ENCODE results near the gene AREG. TPM values are rescaled to one million over a fixed set of nuclear protein-coding genes. Genes with fewer than 3 reads are reported as not detected.

Gene AREG
- total and polyA plus RNA-seq, 4 experiments from 2014 or later, result 0.44 to 8.3 (median 0.96) TPM

DNA sequence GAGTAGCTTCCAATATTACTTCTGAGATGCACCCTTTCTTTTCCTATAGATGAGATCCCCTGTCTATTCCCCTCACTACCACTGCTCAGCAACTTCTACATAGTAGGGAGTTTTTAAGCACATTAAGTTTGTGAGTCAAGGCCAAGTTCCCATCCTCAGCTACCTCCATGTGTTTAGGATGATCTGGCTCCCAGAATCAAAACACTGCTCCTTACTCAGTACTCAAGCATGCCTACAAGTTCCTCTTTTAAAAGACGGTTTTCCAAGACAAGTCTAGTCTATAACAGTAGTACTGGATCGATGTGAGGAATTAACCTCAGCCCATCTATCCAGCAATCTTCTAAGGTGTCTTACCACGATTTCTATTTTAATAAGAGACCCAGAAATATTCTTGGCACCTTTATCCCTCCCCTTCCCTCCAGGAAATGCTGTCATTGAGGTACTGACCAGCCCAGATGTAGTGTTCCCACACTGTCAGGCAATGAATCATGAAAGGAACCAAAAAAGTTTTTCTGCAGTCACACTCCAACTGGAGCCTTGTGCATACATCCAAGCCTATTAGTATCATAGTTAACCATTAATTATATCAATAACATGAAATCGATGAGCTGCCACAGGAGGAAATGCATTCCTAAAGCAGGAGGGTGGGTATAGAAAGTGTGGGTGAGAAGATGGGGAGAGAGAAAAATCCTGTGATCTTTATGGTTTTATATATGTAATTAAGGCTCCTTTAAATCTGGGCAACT lies 29.6 kb downstream of the AREG start:
- H3K4me3 Mint-ChIP-seq, result no peak overlapping the region
- no peaks in the 10 kb centered on the region for H3K4me1 Mint-ChIP-seq
- DNase-seq, result no peak
- no peaks in the 10 kb centered on the region for H3K27me3 ChIP-seq (ENCODE audit: insufficient read depth, low read length)
- POLR2A ChIA-PET (ENCODE audit: partially characterized antibody), result no interaction called here
- H3K4me3 ChIP-seq (ENCODE audit: low read length in 2 of 2), result no peak overlapping the region
- H3K27me3 Mint-ChIP-seq, result peaks cover 17 to 18% of the 10 kb centered on the region in 2 donors
- H3K27ac Mint-ChIP-seq, result no peak overlapping the region
- no peak overlapping the region for H3K27ac ChIP-seq (ENCODE audit: low read depth, low read length)
- no peaks in the 10 kb centered on the region for H3K9me3 ChIP-seq (ENCODE audit: control insufficient read depth in 1 of 2, low read length in 2 of 2)
- H3K4me1 ChIP-seq (ENCODE audit: insufficient read depth, low read length), result no peaks in the 10 kb centered on the region
- H3K36me3 ChIP-seq (ENCODE audit: insufficient read depth, low read length), result no peaks in the 10 kb centered on the region
- CTCF ChIA-PET (ENCODE audit: partially characterized antibody), result no interaction called here
- H3K36me3 Mint-ChIP-seq, result no peaks in the 10 kb centered on the region
- no peaks in the 10 kb centered on the region for H3K9me3 Mint-ChIP-seq
- intact Hi-C loops (cut with micrococcal nuclease), result no loop called here

- H3K4me3 ChIP-seq (ENCODE audit: low read length in 2 of 2), result no peak overlapping the region
- H3K4me1 Mint-ChIP-seq, result no peaks in the 10 kb centered on the region
- CTCF ChIA-PET (ENCODE audit: partially characterized antibody), result interaction anchor here (1.3 kb wide), 1 partner anchor 11 kb away, joined by 3 read pairs; no protein-coding TSS in a partner anchor
- H3K27ac ChIP-seq (ENCODE audit: low read depth, low read length), result no peak overlapping the region
- no peaks in the 10 kb centered on the region for H3K9me3 ChIP-seq (ENCODE audit: control insufficient read depth in 1 of 2, low read length in 2 of 2)
- POLR2A ChIA-PET (ENCODE audit: partially characterized antibody), result no interaction called here
- H3K4me1 ChIP-seq (ENCODE audit: insufficient read depth, low read length), result no peaks in the 10 kb centered on the region
- no peaks in the 10 kb centered on the region for H3K36me3 Mint-ChIP-seq
- intact Hi-C loops (cut with micrococcal nuclease), result no loop called here
- no peak overlapping the region for H3K4me3 Mint-ChIP-seq
- no peaks in the 10 kb centered on the region for H3K36me3 ChIP-seq (ENCODE audit: insufficient read depth, low read length)
- no peaks in the 10 kb centered on the region for H3K27me3 ChIP-seq (ENCODE audit: insufficient read depth, low read length)
- peaks cover 17 to 19% of the 10 kb centered on the region in 2 donors for H3K27me3 Mint-ChIP-seq
- no peaks in the 10 kb centered on the region for H3K9me3 Mint-ChIP-seq
- DNase-seq, result no peak
- no peak overlapping the region for H3K27ac Mint-ChIP-seq
Observed at GRCh38 chr4:74475091-74475800, 30.3 kb downstream of the AREG start.

GRCh38 chr4:74475946-74476345 lies 31.0 kb downstream of the AREG start:
- POLR2A ChIA-PET (ENCODE audit: partially characterized antibody), result no interaction called here
- peaks cover 17 to 20% of the 10 kb centered on the region in 2 donors for H3K27me3 Mint-ChIP-seq
- H3K4me1 Mint-ChIP-seq, result no peaks in the 10 kb centered on the region
- Histone ChIP-seq H3K4me3 (ENCODE audit: low read length in 2 of 2) (no peak overlapping the region), H3K4me1 (ENCODE audit: insufficient read depth, low read length) (no peaks in the 10 kb centered on the region), H3K9me3 (ENCODE audit: control insufficient read depth in 1 of 2, low read length in 2 of 2) (no peaks in the 10 kb centered on the region), H3K36me3 (ENCODE audit: insufficient read depth, low read length) (no peaks in the 10 kb centered on the region), H3K27me3 (ENCODE audit: insufficient read depth, low read length) (no peaks in the 10 kb centered on the region), H3K27ac (ENCODE audit: low read depth, low read length) (no peak overlapping the region)
- no peak for DNase-seq
- intact Hi-C loops (cut with micrococcal nuclease), result no loop called here
- H3K27ac Mint-ChIP-seq, result no peak overlapping the region
- CTCF ChIA-PET (ENCODE audit: partially characterized antibody), result interaction anchor here (1.3 kb wide), 1 partner anchor 12 kb away, joined by 3 read pairs; no protein-coding TSS in a partner anchor
- no peaks in the 10 kb centered on the region for H3K9me3 Mint-ChIP-seq
- no peaks in the 10 kb centered on the region for H3K36me3 Mint-ChIP-seq
- H3K4me3 Mint-ChIP-seq, result no peak overlapping the region

DNA sequence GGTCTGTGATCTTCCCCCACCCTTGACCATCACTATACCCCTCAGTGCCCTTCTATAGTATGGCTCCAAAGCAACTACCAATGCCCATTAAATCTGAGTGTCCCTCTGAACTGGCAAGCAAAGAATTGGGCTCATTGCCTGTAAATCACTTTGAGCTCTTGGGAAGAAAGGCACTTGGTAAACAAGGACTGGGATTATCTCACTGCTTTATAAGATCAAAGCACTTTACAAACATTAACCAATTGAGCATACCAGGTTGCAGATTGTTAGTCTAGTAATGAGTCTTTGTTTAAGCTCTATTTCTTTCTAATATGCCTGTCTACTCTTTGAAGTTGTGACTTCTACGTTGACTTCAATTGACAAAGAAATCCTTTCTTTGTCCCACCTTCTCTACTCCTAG lies 34.1 kb downstream of the AREG start:
- DNase-seq, result no peak
- no peak overlapping the region for H3K4me3 Mint-ChIP-seq
- H3K36me3 Mint-ChIP-seq, result no peaks in the 10 kb centered on the region
- Histone ChIP-seq H3K4me1 (ENCODE audit: insufficient read depth, low read length) (no peaks in the 10 kb centered on the region), H3K27me3 (ENCODE audit: insufficient read depth, low read length) (no peaks in the 10 kb centered on the region), H3K4me3 (ENCODE audit: low read length in 2 of 2) (no peak overlapping the region), H3K27ac (ENCODE audit: low read depth, low read length) (no peak overlapping the region), H3K9me3 (ENCODE audit: control insufficient read depth in 1 of 2, low read length in 2 of 2) (no peaks in the 10 kb centered on the region), H3K36me3 (ENCODE audit: insufficient read depth, low read length) (no peaks in the 10 kb centered on the region)
- H3K27me3 Mint-ChIP-seq, result peaks cover 11 to 18% of the 10 kb centered on the region in 2 donors
- ChIA-PET CTCF (ENCODE audit: partially characterized antibody) (no interaction called here), POLR2A (ENCODE audit: partially characterized antibody) (no interaction called here)
- no peak overlapping the region for H3K27ac Mint-ChIP-seq
- H3K9me3 Mint-ChIP-seq, result no peaks in the 10 kb centered on the region
- no peaks in the 10 kb centered on the region for H3K4me1 Mint-ChIP-seq
- intact Hi-C loops (cut with micrococcal nuclease), result no loop called here

DNA sequence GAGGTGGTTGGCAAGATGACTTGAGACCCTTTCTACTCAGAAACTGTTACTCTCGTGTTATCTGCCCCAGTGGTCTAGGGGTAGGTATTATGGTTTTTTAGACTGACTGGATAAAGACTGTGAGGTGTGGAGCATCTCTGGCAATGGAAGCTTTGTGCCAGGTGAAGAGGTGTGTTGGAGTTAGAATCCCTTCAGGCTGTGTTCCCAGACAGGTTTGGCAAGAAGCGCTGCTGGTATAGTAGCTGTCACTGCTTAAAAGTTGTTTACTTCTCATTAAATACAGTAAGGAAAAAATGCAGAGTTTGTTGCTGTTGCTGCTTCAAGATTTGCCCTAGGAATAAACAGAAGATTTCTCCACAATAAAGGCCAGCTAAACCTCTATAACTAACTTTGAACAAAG lies 35.3 kb downstream of the AREG start:
- H3K27ac Mint-ChIP-seq, result no peak overlapping the region
- CTCF ChIA-PET (ENCODE audit: partially characterized antibody), result no interaction called here
- peaks cover 9 to 10% of the 10 kb centered on the region in 2 donors for H3K27me3 Mint-ChIP-seq
- Histone ChIP-seq H3K4me1 (ENCODE audit: insufficient read depth, low read length) (no peaks in the 10 kb centered on the region), H3K27me3 (ENCODE audit: insufficient read depth, low read length) (no peaks in the 10 kb centered on the region), H3K4me3 (ENCODE audit: low read length in 2 of 2) (no peak overlapping the region), H3K36me3 (ENCODE audit: insufficient read depth, low read length) (no peaks in the 10 kb centered on the region), H3K9me3 (ENCODE audit: control insufficient read depth in 1 of 2, low read length in 2 of 2) (no peaks in the 10 kb centered on the region), H3K27ac (ENCODE audit: low read depth, low read length) (no peak overlapping the region)
- no peak for DNase-seq
- no peaks in the 10 kb centered on the region for H3K4me1 Mint-ChIP-seq
- no peaks in the 10 kb centered on the region for H3K36me3 Mint-ChIP-seq
- H3K4me3 Mint-ChIP-seq, result no peak overlapping the region
- intact Hi-C loops (cut with micrococcal nuclease), result no loop called here
- POLR2A ChIA-PET (ENCODE audit: partially characterized antibody), result no interaction called here
- no peaks in the 10 kb centered on the region for H3K9me3 Mint-ChIP-seq

- no peak overlapping the region for H3K27ac ChIP-seq (ENCODE audit: low read depth, low read length)
- H3K4me3 ChIP-seq (ENCODE audit: low read length in 2 of 2), result no peak overlapping the region
- intact Hi-C loops (cut with micrococcal nuclease), result no loop called here
- no peak for DNase-seq
- Mint-ChIP-seq H3K4me3 (no peak overlapping the region), H3K27ac (no peak overlapping the region), H3K36me3 (no peaks in the 10 kb centered on the region), H3K4me1 (no peaks in the 10 kb centered on the region), H3K9me3 (no peaks in the 10 kb centered on the region), H3K27me3 (peaks cover 6% of the 10 kb centered on the region in 2 donors)
- ChIA-PET POLR2A (ENCODE audit: partially characterized antibody) (no interaction called here), CTCF (ENCODE audit: partially characterized antibody) (no interaction called here)
- no peaks in the 10 kb centered on the region for H3K4me1 ChIP-seq (ENCODE audit: insufficient read depth, low read length)
- no peaks in the 10 kb centered on the region for H3K9me3 ChIP-seq (ENCODE audit: control insufficient read depth in 1 of 2, low read length in 2 of 2)
- no peaks in the 10 kb centered on the region for H3K27me3 ChIP-seq (ENCODE audit: insufficient read depth, low read length)
- H3K36me3 ChIP-seq (ENCODE audit: insufficient read depth, low read length), result no peaks in the 10 kb centered on the region
Observed at GRCh38 chr4:74481891-74482609, 37.1 kb downstream of the AREG start.

DNA sequence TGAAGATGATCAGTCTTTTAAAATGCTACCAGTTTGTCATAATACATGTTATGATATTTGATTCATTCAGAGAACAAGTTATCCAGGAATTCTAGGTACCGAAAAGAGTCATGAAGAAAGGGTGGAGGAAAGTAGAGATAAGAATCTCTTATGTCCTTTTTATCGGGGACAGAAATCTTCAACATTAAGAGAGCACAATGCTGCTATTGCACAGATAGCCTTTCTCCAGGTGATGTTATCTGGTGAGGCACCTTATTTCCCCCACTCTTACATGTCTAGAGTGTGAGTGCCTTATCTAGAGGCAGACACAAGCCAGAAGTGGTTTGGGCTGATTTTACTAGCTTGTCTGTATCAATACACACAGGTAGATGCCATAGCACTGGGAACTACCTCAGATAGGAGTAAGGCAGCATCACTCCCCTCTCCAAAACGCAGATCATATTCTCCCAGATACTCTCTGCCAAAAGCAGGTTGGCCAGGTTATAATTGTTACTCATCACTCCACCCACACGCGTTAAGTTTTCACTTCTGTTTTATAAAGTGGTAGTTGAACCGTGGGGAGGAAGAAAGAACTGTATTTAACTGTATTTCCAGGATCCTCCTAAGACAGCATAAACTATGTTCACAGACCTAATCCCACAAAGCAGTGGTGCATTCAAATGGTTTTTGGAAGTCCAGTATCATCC lies 38.4 kb downstream of the AREG start:
- Histone ChIP-seq H3K9me3 (ENCODE audit: control insufficient read depth in 1 of 2, low read length in 2 of 2) (no peaks in the 10 kb centered on the region), H3K4me1 (ENCODE audit: insufficient read depth, low read length) (no peaks in the 10 kb centered on the region), H3K36me3 (ENCODE audit: insufficient read depth, low read length) (no peaks in the 10 kb centered on the region), H3K27ac (ENCODE audit: low read depth, low read length) (no peak overlapping the region), H3K4me3 (ENCODE audit: low read length in 2 of 2) (no peak overlapping the region), H3K27me3 (ENCODE audit: insufficient read depth, low read length) (no peaks in the 10 kb centered on the region)
- no peaks in the 10 kb centered on the region for H3K36me3 Mint-ChIP-seq
- H3K9me3 Mint-ChIP-seq, result no peaks in the 10 kb centered on the region
- no peaks in the 10 kb centered on the region for H3K4me1 Mint-ChIP-seq
- H3K4me3 Mint-ChIP-seq, result no peak overlapping the region
- CTCF ChIA-PET (ENCODE audit: partially characterized antibody), result no interaction called here
- no peak for DNase-seq
- H3K27ac Mint-ChIP-seq, result no peak overlapping the region
- intact Hi-C loops (cut with micrococcal nuclease), result no loop called here
- peaks cover 6% of the 10 kb centered on the region in 2 donors for H3K27me3 Mint-ChIP-seq
- POLR2A ChIA-PET (ENCODE audit: partially characterized antibody), result no interaction called here
